ENCODE data around the gene ELF1. TPM values are rescaled to one million over a fixed set of nuclear protein-coding genes. Genes with fewer than 3 reads are reported as not detected.
"Not testable (repeated sequence)": the region's sequence is repeated elsewhere in the genome, so short reads cannot be mapped to it uniquely, and the experiment has no call there.

Gene ELF1
- total RNA-seq, 1 experiment from 2014 or later: 36.0 TPM

DNA sequence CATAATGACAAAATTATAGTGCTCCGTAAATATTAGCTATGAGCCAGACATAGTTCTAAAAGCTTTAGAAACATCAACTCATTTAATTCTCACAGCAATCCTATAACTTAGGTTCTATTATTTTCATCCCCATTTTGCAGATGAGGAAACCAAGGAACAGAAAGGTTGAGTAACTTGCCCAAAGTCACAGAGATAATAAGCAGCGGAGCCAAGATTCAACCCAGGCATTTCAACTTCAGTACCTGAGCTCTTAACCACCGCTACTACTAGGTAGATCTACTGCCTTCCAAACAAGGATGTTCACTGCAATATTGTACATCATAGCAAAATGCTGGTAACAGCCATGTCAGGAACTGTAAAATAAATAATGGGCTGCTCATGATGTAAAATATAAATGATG, 39.9 kb downstream of the ELF1 start:
- no peak for DNase-seq
- CTCF ChIA-PET: no interaction called here
- H3K36me3 ChIP-seq (ENCODE audit: low read depth): no peaks in the 10 kb centered on the region
- POLR2A ChIA-PET (ENCODE audit: unreplicated experiment): interaction anchor here (0.6 kb wide), 1 partner anchor 1543 kb away, joined by 4 read pairs; no protein-coding TSS in a partner anchor
- no peaks in the 10 kb centered on the region for H3K27me3 ChIP-seq (ENCODE audit: insufficient read depth, low read depth)
- no peaks in the 10 kb centered on the region for H3K9me2 ChIP-seq (ENCODE audit: insufficient read depth)
- H3K27ac ChIP-seq: no peak overlapping the region
- peaks cover 65% of the 10 kb centered on the region for H3K79me2 ChIP-seq (ENCODE audit: low read depth)
- H3K4me2 ChIP-seq: no peak overlapping the region
- BruUV-seq (replicated peaks): no TSS peak
- H2AFZ ChIP-seq: no peak overlapping the region
- H3F3A ChIP-seq (ENCODE audit: insufficient read depth, low read depth): no peaks in the 10 kb centered on the region; the same call in 1 of the 2 replicates
- H4K20me1 ChIP-seq (ENCODE audit: insufficient read depth): peaks cover 4% of the 10 kb centered on the region
- intact Hi-C loops (cut with micrococcal nuclease; ENCODE audit: unreplicated experiment): no loop called here
- no peak for TF ChIP-seq EZH2 (IDR thresholded peaks at IDR 0.05; ENCODE audit: low read depth)
- TF ChIP-seq, protein P1, sequence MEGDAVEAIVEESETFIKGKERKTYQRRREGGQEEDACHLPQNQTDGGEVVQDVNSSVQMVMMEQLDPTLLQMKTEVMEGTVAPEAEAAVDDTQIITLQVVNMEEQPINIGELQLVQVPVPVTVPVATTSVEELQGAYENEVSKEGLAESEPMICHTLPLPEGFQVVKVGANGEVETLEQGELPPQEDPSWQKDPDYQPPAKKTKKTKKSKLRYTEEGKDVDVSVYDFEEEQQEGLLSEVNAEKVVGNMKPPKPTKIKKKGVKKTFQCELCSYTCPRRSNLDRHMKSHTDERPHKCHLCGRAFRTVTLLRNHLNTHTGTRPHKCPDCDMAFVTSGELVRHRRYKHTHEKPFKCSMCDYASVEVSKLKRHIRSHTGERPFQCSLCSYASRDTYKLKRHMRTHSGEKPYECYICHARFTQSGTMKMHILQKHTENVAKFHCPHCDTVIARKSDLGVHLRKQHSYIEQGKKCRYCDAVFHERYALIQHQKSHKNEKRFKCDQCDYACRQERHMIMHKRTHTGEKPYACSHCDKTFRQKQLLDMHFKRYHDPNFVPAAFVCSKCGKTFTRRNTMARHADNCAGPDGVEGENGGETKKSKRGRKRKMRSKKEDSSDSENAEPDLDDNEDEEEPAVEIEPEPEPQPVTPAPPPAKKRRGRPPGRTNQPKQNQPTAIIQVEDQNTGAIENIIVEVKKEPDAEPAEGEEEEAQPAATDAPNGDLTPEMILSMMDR (conservative IDR thresholded peaks at IDR 0.05): no peak
- peaks cover 18% of the 10 kb centered on the region for H3K4me1 ChIP-seq (replicated peaks; ENCODE audit: insufficient read depth)
- H3K9me3 ChIP-seq (ENCODE audit: insufficient read depth, low read depth): no peaks in the 10 kb centered on the region
- H3K4me3 ChIP-seq: no peak overlapping the region

- H3K27ac ChIP-seq; POLR2A ChIA-PET (ENCODE audit: unreplicated experiment); intact Hi-C loops (cut with micrococcal nuclease; ENCODE audit: unreplicated experiment); H3K4me2 ChIP-seq; H3K36me3 ChIP-seq (ENCODE audit: low read depth); BruUV-seq (replicated peaks); H3K27me3 ChIP-seq (ENCODE audit: insufficient read depth, low read depth); H3K9me2 ChIP-seq (ENCODE audit: insufficient read depth); DNase-seq; H3K9me3 ChIP-seq (ENCODE audit: insufficient read depth, low read depth); H3F3A ChIP-seq (ENCODE audit: insufficient read depth, low read depth); H4K20me1 ChIP-seq (ENCODE audit: insufficient read depth); H3K4me3 ChIP-seq; H2AFZ ChIP-seq: not testable (repeated sequence)
- H3K79me2 ChIP-seq (ENCODE audit: low read depth): peaks cover 68% of the 10 kb centered on the region
- CTCF ChIA-PET: interaction anchor here (0.6 kb wide), 1 partner anchor 11 kb away, joined by 4 read pairs; no protein-coding TSS in a partner anchor
- peaks cover 19% of the 10 kb centered on the region for H3K4me1 ChIP-seq (replicated peaks; ENCODE audit: insufficient read depth)
These were observed 41.0 kb downstream of the ELF1 start for GRCh38 chr13:40978109-40978508.

DNA sequence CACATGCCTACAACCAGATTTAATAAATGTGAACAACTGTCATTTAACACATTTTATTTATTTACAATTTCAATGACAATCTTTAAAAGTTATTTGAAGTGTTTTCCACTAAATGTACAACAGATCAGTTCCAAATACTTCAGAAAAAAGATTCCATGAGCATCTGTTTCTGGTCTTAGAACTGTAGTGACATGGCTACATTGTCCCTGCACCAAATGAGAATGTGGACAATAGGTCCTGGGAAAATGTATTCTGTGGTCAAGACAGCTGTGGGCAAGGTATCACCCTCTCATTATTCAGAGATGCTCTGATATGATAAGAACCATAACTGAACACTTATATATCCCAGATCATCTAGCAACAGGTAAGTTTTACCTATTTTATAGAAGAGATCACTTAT, 43.7 kb downstream of the ELF1 start:
- Histone ChIP-seq H3F3A (ENCODE audit: insufficient read depth, low read depth) (no peaks in the 10 kb centered on the region; the same call in 1 of the 2 replicates), H3K4me1 (replicated peaks; ENCODE audit: insufficient read depth) (peaks cover 19% of the 10 kb centered on the region), H3K27me3 (ENCODE audit: insufficient read depth, low read depth) (no peaks in the 10 kb centered on the region), H3K36me3 (ENCODE audit: low read depth) (no peaks in the 10 kb centered on the region), H4K20me1 (ENCODE audit: insufficient read depth) (peaks cover 13% of the 10 kb centered on the region), H3K4me3 (no peak overlapping the region), H3K27ac (peak overlapping the region; percentile 39; the same call in 1 of the 2 replicates), H3K9me3 (ENCODE audit: insufficient read depth, low read depth) (no peaks in the 10 kb centered on the region), H3K79me2 (ENCODE audit: low read depth) (peaks cover 82% of the 10 kb centered on the region), H2AFZ (no peak overlapping the region), H3K9me2 (ENCODE audit: insufficient read depth) (no peaks in the 10 kb centered on the region), H3K4me2 (0 out of 2 replicates have a peak overlapping the region, but pooled peaks have one; percentile 7)
- BruUV-seq (replicated peaks): no TSS peak
- peak in 1 of 2 experiments; percentile 42 for DNase-seq
- ChIA-PET POLR2A (ENCODE audit: unreplicated experiment) (no interaction called here), CTCF (no interaction called here)
- TF ChIP-seq, protein P1 (conservative IDR thresholded peaks at IDR 0.05): no peak
- TF ChIP-seq EZH2 (IDR thresholded peaks at IDR 0.05; ENCODE audit: low read depth): no peak
- intact Hi-C loops (cut with micrococcal nuclease; ENCODE audit: unreplicated experiment): no loop called here

Measured in PC-9 (cell line).